ENCODE measurements around the gene CNGA3.
"Not testable (repeated sequence)": the region's sequence is repeated elsewhere in the genome, so short reads cannot be mapped to it uniquely, and the experiment has no call there.

The CNGA3 gene

GRCh38 chr2:98346311-98347236 is at the start of gene CNGA3:
TSS of gene CNGA3 (plus strand) at chr2:98346456. CDS start at chr2:98369976, 23,520 bp downstream.
- FAIRE-seq, result no peak

DNA sequence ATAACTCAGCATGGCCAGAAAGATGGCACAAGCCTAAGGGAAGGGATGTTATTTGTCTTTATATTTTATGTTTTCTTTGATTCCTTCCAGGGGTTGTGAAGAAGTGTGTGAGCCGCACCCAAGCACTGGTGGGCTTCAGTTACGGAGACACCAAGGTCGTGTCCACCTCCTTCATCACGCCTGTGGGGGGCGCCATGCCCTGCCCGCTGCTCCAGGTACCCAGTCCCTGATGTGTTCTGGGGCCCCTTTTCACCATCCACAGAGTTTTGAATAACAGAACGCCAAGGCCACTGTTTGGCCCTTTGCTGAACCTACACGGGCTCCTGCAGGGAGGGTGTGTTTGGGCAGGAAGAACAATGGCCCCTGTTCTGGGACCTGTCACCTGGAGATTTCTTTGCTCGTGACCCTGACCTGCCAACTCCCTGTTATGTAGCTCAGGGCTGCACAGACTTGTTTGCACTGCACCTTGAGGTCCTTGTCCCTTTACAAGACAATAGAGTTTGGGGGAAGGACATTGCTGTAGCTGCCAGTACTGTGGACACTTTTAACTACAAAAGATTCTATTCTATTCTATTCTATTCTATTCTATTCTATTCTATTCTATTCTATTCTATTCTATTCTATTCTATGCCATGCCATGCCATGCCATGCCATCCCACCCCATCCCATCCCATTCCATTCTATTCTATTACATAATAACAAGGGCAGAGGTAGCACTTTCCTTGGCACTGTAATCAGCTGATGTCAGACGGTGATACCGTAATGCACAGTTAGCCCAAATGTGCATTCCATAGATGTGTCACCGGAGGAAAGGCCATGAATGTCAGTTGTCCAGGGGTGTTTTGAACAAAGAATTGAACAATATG is 48.2 kb upstream of the CNGA3 start:
- FAIRE-seq, result no peak

DNA sequence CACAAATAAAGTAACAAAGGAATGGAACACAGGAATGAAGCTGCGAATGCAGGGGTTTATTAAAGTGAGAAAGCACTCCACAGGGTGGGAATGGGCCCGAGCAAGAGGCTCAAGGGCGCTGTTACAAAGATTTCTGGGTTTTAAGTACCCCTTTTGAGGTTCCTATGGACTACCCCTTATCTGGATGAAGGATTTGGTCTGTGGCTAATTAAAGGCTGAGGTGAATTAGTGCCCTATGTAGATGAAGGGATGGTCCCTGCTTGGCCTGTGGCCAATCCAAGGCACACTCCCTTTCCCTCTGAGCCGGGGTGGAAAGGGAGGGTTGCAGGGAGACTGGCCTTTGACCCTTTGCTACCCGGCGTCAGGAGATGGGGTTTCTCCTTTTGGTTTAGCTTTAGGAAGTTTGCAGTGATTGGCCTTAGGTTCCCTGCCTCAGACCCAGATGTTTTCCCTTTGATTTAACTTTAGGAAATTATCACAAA is 47.5 kb upstream of the CNGA3 start:
- FAIRE-seq, result no peak

GRCh38 chr2:98299211-98299905 is 46.9 kb upstream of the CNGA3 start:
- FAIRE-seq, result no peak

- FAIRE-seq, result no peak
Observed at GRCh38 chr2:98300141-98300874, 45.9 kb upstream of the CNGA3 start.

DNA sequence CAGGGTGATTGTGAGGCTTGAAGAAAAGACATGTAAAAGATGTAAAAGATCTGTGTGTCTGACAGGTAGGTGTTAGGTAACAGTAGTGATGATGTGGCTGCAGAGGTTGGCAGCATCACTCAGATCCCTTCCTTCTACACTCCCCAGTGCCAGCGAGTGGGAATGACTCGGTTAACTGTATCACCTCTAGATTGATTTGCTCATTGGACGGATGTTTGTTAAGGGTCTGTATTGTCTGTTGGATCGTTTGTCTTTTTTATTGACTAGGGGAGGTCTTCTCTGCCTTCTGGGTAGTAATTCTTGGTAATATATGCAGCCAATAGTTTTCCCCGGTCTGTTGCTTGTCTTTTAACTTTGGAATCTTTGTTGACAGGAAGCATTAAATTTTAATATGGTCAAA is 44.8 kb upstream of the CNGA3 start:
- FAIRE-seq, result no peak

DNA sequence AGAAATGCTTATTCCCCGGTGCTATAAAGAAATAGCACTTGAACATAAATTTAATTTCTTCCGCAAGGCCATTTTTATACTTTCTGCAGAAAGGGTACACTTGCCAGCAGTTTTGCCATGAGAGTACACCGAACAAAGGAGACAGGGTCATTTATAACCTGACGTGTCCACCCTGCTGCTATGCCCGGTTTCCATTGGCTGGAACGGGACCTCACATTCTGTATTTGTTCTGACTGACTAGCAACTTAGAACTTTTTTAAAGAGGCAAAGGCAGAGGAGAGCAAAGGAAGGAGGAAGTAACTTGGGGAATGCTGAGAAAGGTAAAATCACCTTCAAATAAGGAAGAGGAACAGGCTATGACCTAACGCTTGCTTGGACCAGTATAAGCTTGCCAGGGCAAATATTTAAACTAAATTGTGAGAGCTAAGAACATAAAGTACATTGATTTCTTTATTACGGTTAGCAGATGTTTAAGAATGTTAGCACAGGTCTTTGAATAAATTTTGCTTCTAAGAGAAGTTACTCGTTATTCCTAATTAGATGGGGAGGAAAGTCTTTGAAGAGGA is 39.0 kb upstream of the CNGA3 start:
- not testable (repeated sequence) for FAIRE-seq

- no peak for FAIRE-seq
Observed at GRCh38 chr2:98308068-98308467, 38.2 kb upstream of the CNGA3 start.

GRCh38 chr2:98308532-98308931 is 37.7 kb upstream of the CNGA3 start:
- no peak for FAIRE-seq

GRCh38 chr2:98309580-98309979 is 36.7 kb upstream of the CNGA3 start:
- no peak for FAIRE-seq

- FAIRE-seq, result no peak
Observed at GRCh38 chr2:98310010-98310409, 36.2 kb upstream of the CNGA3 start.

DNA sequence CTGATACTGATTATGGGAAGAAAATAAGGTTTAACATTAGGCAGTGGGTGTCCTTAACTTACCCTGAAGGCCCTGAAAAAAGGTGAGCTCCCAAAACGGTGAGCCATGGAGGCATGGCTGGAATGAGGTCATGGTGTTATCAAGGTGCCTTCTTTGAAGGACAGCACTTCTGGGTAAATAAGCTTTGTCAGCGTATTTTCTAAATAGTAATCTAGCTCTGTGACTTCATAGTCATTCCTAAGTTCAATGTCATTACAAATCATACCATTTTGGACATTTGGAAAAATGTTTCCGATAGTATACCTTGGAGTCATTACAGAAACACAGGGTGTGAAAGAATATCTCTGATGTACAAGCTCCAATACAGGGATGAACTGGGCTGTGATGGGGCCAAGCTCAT is 35.2 kb upstream of the CNGA3 start:
- no peak for FAIRE-seq

DNA sequence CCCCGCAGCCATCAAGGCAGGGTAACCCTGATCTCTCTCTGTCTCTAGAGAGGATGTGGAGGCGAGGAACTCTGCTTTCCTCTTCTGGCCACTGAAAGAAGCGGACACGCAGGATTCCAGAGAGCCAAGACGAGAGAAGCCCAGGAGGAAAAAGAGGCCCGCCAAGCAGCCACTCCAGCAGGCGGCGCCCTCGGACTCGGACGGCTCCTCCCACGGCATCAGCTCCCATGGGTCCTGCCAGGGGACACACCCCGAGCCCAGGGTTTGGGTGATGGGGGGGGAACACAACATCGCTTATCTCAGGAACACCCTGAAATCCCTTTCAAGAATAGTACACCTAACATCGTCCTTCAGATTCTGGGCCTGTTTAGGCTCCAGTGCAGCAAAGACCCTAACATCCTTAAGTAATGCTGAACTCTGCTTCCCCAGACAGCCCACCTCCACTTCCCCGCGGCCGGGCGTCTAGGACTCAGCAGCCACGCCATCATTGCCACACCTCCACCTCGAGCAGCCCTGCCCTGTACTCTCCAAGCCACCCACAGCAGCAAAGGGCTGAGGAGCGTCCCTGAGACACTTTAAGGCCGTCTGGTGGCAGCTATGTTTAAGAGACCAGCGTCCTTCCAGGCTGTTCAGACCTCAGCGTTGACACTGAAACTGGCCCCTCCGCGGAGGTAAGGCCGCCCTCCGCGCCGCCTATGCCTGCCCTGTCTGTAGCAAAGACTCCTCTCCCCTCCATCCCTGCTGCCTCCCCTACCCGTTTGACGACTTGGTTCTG is 34.3 kb upstream of the CNGA3 start:
- no peak for FAIRE-seq

DNA sequence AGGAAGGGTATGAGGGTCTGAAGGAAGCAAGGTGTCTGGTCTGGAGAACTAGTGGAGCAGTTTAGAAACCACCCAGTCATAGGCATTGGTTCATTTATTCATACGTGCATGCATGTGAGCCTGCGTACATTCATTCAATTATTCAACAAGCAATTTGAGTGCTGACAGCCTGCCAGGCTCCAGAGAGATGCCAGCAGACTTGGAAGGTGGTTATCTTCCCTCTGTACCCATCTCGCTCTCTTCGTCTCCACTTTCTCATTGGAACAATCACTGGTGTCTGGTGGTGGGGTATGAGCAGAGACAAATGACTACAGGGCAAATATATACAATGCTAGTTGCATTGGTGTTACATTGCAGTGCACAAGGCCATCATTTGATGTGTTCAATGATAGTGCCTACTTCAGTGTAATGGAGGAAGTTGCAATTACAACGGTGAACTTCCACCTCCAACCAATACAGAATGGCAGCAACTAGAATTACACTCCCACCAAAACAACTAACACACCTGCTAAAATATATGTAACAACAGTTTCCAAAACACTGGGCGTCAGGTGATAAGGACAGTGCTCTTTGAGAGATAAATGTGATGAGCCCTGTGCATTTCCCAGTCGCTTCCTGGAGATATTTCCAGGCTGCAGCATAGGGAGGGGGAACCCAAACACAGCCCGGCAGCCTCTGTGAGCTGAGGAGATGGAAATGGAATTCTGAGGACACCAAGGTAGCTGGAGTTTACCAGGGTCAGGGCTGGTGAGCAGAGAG is 32.6 kb upstream of the CNGA3 start:
- no peak for FAIRE-seq

GRCh38 chr2:98314251-98314650 is 32.0 kb upstream of the CNGA3 start:
- FAIRE-seq, result no peak

- no peak for FAIRE-seq
Observed at GRCh38 chr2:98315957-98316356, 30.3 kb upstream of the CNGA3 start.

- no peak for FAIRE-seq
Observed at GRCh38 chr2:98317214-98317613, 29.0 kb upstream of the CNGA3 start.

- not testable (repeated sequence) for FAIRE-seq
Observed at GRCh38 chr2:98320171-98320570, 26.1 kb upstream of the CNGA3 start.

- FAIRE-seq, result no peak
Observed at GRCh38 chr2:98324181-98324580, 22.1 kb upstream of the CNGA3 start.

- no peak for FAIRE-seq
Observed at GRCh38 chr2:98327776-98328175, 18.5 kb upstream of the CNGA3 start.

All from islet of Langerhans (tissue), 1 donor.